ENCODE results near the gene SAP25. TPM values are rescaled to one million over a fixed set of nuclear protein-coding genes. Genes with fewer than 3 reads are reported as not detected.

Gene SAP25
- total RNA-seq, 1 experiment from 2014 or later: 4.4 TPM

DNA sequence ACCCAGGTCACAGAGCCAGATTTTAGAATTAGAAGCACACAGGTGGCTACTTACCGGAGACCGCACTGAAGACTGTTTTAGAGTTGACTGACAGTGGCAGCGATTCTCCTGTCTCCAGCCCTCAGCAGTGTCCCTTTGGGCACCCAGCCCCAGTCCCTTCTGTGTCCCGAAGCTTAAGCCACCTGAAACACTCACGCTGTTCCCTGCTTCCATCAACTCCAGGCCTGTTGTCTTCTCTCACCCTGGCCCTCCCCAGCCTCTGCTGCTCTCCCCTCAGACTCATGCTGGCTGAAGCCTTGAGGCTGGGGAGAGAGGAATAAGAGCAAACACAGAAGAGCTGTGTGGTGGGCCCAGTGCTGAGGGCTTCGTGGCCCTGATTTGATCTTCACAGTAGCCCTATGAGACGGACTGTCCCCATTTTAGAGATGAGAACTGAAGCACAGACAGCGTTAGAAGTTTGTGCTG lies 10.6 kb downstream of the SAP25 start (continued):
- TF ChIP-seq, protein P1, sequence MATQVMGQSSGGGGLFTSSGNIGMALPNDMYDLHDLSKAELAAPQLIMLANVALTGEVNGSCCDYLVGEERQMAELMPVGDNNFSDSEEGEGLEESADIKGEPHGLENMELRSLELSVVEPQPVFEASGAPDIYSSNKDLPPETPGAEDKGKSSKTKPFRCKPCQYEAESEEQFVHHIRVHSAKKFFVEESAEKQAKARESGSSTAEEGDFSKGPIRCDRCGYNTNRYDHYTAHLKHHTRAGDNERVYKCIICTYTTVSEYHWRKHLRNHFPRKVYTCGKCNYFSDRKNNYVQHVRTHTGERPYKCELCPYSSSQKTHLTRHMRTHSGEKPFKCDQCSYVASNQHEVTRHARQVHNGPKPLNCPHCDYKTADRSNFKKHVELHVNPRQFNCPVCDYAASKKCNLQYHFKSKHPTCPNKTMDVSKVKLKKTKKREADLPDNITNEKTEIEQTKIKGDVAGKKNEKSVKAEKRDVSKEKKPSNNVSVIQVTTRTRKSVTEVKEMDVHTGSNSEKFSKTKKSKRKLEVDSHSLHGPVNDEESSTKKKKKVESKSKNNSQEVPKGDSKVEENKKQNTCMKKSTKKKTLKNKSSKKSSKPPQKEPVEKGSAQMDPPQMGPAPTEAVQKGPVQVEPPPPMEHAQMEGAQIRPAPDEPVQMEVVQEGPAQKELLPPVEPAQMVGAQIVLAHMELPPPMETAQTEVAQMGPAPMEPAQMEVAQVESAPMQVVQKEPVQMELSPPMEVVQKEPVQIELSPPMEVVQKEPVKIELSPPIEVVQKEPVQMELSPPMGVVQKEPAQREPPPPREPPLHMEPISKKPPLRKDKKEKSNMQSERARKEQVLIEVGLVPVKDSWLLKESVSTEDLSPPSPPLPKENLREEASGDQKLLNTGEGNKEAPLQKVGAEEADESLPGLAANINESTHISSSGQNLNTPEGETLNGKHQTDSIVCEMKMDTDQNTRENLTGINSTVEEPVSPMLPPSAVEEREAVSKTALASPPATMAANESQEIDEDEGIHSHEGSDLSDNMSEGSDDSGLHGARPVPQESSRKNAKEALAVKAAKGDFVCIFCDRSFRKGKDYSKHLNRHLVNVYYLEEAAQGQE (IDR thresholded peaks at IDR 0.05; ENCODE audit: low read depth): no peak

DNA sequence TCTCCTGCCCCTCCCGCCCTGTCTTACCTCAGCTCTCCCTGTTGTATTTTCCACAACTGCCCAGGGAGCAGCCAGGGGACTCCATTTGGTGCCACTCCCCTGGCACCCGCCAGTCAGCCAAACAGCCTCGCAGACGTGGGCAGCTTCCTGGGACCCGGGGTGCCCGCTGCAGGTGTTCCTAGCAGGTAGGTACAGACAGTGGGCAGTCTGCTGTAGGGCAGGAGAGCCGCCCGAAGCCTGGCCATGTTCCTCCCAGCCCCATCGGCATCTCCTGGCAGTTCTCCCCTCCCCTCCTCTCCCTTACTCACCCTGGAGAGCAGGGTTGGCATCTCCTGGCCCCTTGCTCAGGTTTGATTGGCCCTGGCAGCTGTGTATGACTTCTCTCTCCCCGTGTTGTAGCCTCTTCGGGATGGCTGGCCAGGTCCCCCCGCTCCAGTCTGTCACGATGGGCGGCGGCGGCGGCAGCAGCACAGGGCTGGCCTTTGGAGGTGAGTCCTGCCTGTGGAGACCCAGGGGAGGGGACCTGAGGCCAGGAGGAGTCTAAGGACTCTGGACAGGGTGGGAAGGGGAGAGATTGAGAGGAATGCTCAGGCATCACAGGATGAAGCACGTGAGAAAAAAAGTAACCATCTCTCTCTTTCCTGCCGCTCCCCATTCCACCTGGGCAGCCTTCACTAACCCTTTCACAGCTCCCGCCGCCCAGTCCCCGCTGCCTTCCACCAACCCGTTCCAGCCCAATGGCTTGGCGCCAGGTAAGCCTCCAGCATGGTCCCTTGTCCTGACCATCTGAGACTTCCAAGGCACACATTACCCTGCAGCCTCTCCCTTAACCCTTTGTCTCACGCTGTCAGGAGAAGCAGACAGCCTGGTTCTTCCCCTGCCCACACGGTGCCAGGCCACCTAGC lies 11.3 kb downstream of the SAP25 start:
- Histone ChIP-seq H3K36me3 (ENCODE audit: control insufficient read depth in 1 of 2, insufficient read depth in 2 of 2, low read length in 2 of 2) (no peaks in the 10 kb centered on the region), H4K20me1 (ENCODE audit: insufficient read depth) (no peaks in the 10 kb centered on the region), H3K27me3 (ENCODE audit: insufficient read depth, low read length) (no peaks in the 10 kb centered on the region), H3K4me1 (ENCODE audit: control insufficient read depth in 1 of 2, insufficient read depth in 2 of 2, low read length in 2 of 2) (peaks cover 0 to 5% of the 10 kb centered on the region in 2 experiments; a peak in 1 of 4 replicates), H3K9ac (ENCODE audit: low read length) (no peak overlapping the region), H3K9me2 (ENCODE audit: insufficient read depth) (no peaks in the 10 kb centered on the region), H3K79me2 (ENCODE audit: insufficient read depth, low read length) (no peaks in the 10 kb centered on the region), H3K4me2 (ENCODE audit: low read length) (no peak overlapping the region), H3K9me3 (ENCODE audit: control insufficient read depth in 1 of 2, insufficient read depth in 1 of 2, low read depth in 1 of 2, low read length in 2 of 2) (no peaks in the 10 kb centered on the region), H2AFZ (ENCODE audit: low read depth, low read length, poor library complexity, severe bottlenecking) (no peak overlapping the region), H3K4me3 (replicated peaks in 1 of 2; ENCODE audit: low read depth in 1 of 2, low read length in 2 of 2) (no peak overlapping the region), H3K27ac (ENCODE audit: low read depth, low read length) (no peak overlapping the region)
- POLR2A ChIA-PET: no interaction called here
- RAD21 ChIA-PET (ENCODE audit: low non-redundant PET in 1 of 2, low total read pairs in 2 of 2, uncharacterized antibody in 2 of 2, unreplicated experiment in 2 of 2): no interaction called here
- intact Hi-C loops (cut with micrococcal nuclease): no loop called here
- ATAC-seq (no peak), DNase-seq (ENCODE audit: low read depth, low spot score) (no peak)
- no TSS peak for BruUV-seq (replicated peaks)
- CTCF ChIA-PET: no interaction called here
- TF ChIP-seq EGR1 (IDR thresholded peaks at IDR 0.05; ENCODE audit: low read depth): no peak
- no peak for TF ChIP-seq SIN3A (IDR thresholded peaks at IDR 0.05; ENCODE audit: low read depth)
- TF ChIP-seq, protein P2, sequence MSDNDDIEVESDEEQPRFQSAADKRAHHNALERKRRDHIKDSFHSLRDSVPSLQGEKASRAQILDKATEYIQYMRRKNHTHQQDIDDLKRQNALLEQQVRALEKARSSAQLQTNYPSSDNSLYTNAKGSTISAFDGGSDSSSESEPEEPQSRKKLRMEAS (IDR thresholded peaks at IDR 0.05): no peak
- TF ChIP-seq, protein P3, sequence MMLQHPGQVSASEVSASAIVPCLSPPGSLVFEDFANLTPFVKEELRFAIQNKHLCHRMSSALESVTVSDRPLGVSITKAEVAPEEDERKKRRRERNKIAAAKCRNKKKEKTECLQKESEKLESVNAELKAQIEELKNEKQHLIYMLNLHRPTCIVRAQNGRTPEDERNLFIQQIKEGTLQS (IDR thresholded peaks at IDR 0.05): no peak
- no peak for TF ChIP-seq TCF7L2 (IDR thresholded peaks at IDR 0.05; ENCODE audit: borderline replicate concordance, extremely low read depth, insufficient read depth, insufficient read length)
- TF ChIP-seq FOSL1 (IDR thresholded peaks at IDR 0.05; ENCODE audit: low read depth): no peak
- TF ChIP-seq ZNF274 (IDR thresholded peaks at IDR 0.05; ENCODE audit: low read depth, low read length): no peak
- no peak for TF ChIP-seq ZFX (IDR thresholded peaks at IDR 0.05)
- no peak for TF ChIP-seq SRF (IDR thresholded peaks at IDR 0.05; ENCODE audit: low read depth)
- no peak for TF ChIP-seq POLR2AphosphoS5 (IDR thresholded peaks at IDR 0.05; ENCODE audit: low read depth, low read length)
- TF ChIP-seq CBX3 (IDR thresholded peaks at IDR 0.05; ENCODE audit: low read depth): no peak
- TF ChIP-seq, protein P1 (IDR thresholded peaks at IDR 0.05; ENCODE audit: low read depth): no peak
- TF ChIP-seq YY1 (IDR thresholded peaks at IDR 0.05; ENCODE audit: extremely low read depth, insufficient replicate concordance, low read depth, low read length): no peak

Data from HCT116 (cell line).